HG02678 (cell line): ENCODE results near the gene NMRAL1.

ENCODE experiments used
- ATAC-seq: cut with Tn5 transposase; IDR thresholded peaks from one replicate; pipeline ENCODE4 v1.9.1; 2021; ENCODE audit warnings: mild to moderate bottlenecking, moderate library complexity; ENCODE audit not compliant: unreplicated experiment

NMRAL1 gene

GRCh38 chr16:4426722-4427372 lies 47.6 kb downstream of the NMRAL1 start:
- no peak for ATAC-seq

DNA sequence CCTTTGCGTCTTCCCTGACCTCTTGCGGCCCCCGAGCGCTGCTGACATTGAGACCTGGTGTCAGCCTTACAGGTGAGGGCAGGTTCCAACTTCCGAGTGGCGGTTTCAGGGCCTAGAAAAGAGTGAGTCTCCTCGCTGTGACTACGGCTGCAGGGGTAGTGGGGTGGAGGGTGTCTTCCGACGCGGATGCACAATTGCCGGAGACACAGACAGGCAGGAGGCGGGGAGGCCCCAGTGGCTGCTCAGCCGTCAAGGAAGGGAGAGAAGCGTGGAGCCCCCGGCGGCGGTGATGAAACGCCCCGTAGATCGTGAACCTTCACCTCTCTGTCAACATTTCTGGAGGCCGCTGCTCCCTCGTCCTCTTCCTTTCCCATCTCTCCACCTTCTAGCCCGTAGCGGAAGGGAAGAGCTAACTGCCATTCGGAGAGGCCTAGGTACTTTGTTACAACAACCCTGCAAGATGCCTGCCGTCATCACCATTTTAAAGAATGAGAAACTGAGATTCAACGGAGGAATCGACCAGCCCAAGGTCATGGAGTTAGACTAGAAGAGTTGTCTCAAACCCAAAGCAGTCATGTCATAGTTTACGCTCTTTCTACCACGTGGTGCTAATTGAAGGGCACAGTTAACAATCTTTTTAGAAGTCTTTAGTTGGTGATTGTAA lies 48.3 kb downstream of the NMRAL1 start:
- ATAC-seq: peak; percentile 23

GRCh38 chr16:4425378-4426020 lies 48.9 kb downstream of the NMRAL1 start, which contains the start of gene DNAJA3:
DNAJA3 (plus strand) TSS chr16:4425868; CDS start chr16:4425882, 14 bp downstream.
- peak; percentile 86 for ATAC-seq

GRCh38 chr16:4420505-4421105 lies 53.8 kb downstream of the NMRAL1 start:
- ATAC-seq: no peak

DNA sequence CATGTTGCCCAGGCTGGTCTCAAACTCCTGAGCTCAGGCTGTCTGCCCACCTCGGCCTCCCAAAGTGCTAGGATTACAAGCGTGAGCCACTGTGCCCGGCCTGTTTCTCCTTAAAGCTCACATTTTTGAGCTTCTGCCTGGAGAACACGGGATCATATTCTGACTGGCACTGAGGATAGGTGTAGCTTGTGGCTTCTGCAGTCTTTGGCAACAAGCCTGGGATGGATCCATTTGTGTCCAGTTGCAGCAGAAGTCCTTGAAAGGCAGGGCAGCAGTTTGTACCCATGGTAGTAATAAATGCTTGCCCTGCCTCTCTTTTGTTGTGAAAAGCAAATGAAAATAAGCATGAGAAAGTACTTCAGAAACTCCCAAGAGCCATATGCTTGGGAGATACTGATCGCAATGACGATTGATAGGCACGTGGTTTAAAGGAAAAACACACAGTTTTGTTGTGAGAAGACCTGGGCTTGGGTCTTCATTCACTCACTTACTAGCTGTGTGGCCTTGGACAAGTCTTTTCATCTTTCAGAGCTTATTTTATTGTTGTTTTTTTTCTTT lies 54.9 kb downstream of the NMRAL1 start:
- ATAC-seq: no peak

- ATAC-seq: peak; percentile 79
Observed at GRCh38 chr16:4416200-4417032, 58.0 kb downstream of the NMRAL1 start, which contains the start of gene CORO7. CORO7 (minus strand) TSS chr16:4416596; CDS start chr16:4416518, 78 bp downstream.

- peak; percentile 16 for ATAC-seq
Observed at GRCh38 chr16:4415538-4416199, 58.8 kb downstream of the NMRAL1 start.

- peak; percentile 59 for ATAC-seq
Observed at GRCh38 chr16:4414187-4414917, 60.1 kb downstream of the NMRAL1 start.

DNA sequence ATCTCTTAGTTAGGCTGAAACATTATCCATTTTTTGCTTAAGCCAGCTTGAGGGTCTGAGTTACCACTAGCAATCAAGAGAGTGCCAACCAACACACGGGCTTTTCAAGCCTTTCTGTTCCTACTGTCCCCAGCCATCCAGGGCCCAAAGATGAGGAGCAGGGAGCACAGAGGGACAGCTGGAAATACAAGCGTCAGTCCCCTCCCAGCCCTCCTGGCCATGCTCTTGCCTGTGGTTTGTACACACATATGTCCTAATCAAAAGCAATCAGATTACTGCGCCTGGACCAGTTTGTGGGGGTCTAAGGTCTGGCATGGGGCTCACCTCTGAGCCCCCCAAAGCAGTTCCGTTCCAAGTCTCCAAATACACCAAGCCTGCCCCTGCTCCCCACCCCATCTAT lies 61.6 kb downstream of the NMRAL1 start:
- ATAC-seq: no peak

DNA sequence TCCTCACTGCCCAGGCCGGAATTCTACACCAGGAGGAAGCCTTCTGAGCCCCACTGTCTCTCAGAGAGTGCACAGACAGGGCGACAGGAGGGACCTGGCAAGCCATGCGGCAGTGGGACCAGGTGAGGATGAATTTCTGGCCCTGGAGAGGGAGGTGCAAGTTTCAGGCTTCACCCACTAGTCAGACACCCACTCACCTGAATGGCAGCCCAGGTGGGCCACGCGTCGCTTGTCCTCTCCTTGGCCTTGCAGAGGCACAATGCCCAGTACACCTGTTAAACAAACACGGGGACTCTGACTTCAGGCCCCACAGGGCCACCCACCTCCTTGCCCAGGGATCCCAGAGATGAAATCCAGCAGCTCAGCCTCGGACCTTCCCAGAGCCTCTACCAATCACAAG lies 62.3 kb downstream of the NMRAL1 start:
- ATAC-seq: no peak
